ENCODE data around the gene LRFN2. TPM values are rescaled to one million over a fixed set of nuclear protein-coding genes. Genes with fewer than 3 reads are reported as not detected.

The LRFN2 gene
- total and polyA plus RNA-seq, 5 donors from 2014 or later: not detected

- ATAC-seq (ENCODE audit: low read depth in 2 of 2): no peak
- no peak overlapping the region for H3K4me3 ChIP-seq (ENCODE audit: low read depth, low read length)
- peaks cover 0 to 1% (median 0%) of the 10 kb centered on the region in 7 donors for H3K9me3 Mint-ChIP-seq
- DNase-seq: no peak
- H3K36me3 Mint-ChIP-seq: no peaks in the 10 kb centered on the region
- no peak overlapping the region for H3K4me3 Mint-ChIP-seq
- no peaks in the 10 kb centered on the region for H3K4me1 Mint-ChIP-seq
- no peaks in the 10 kb centered on the region for H3K36me3 ChIP-seq (ENCODE audit: control insufficient read depth, insufficient read depth, low read length)
- H3K27ac Mint-ChIP-seq: no peak overlapping the region
- no peak overlapping the region for H3K27ac ChIP-seq (ENCODE audit: insufficient read depth, low read length, poor library complexity, severe bottlenecking)
- no peaks in the 10 kb centered on the region for H3K4me1 ChIP-seq (ENCODE audit: control insufficient read depth, insufficient read depth, low read length, poor library complexity, severe bottlenecking)
- H3K27me3 Mint-ChIP-seq: peaks cover 4% of the 10 kb centered on the region
- H3K9me3 ChIP-seq (ENCODE audit: control insufficient read depth in 2 of 2, low read length in 2 of 2): no peaks in the 10 kb centered on the region
- H3K27me3 ChIP-seq (ENCODE audit: control insufficient read depth, insufficient read depth, low read length): no peaks in the 10 kb centered on the region
Measured at GRCh38 chr6:40521496-40521895, 65.7 kb downstream of the LRFN2 start.

- H3K36me3 ChIP-seq (ENCODE audit: control insufficient read depth, insufficient read depth, low read length): no peaks in the 10 kb centered on the region
- H3K4me1 ChIP-seq (ENCODE audit: control insufficient read depth, insufficient read depth, low read length, poor library complexity, severe bottlenecking): no peaks in the 10 kb centered on the region
- H3K4me3 Mint-ChIP-seq: no peak overlapping the region
- peaks cover 0 to 1% (median 0%) of the 10 kb centered on the region in 7 donors for H3K9me3 Mint-ChIP-seq
- H3K27me3 Mint-ChIP-seq: peaks cover 4% of the 10 kb centered on the region
- no peaks in the 10 kb centered on the region for H3K9me3 ChIP-seq (ENCODE audit: control insufficient read depth in 2 of 2, low read length in 2 of 2)
- DNase-seq (no peak), ATAC-seq (ENCODE audit: low read depth in 2 of 2) (no peak)
- no peaks in the 10 kb centered on the region for H3K4me1 Mint-ChIP-seq
- H3K36me3 Mint-ChIP-seq: no peaks in the 10 kb centered on the region
- no peak overlapping the region for H3K27ac ChIP-seq (ENCODE audit: insufficient read depth, low read length, poor library complexity, severe bottlenecking)
- no peak overlapping the region for H3K27ac Mint-ChIP-seq
- H3K27me3 ChIP-seq (ENCODE audit: control insufficient read depth, insufficient read depth, low read length): no peaks in the 10 kb centered on the region
- no peak overlapping the region for H3K4me3 ChIP-seq (ENCODE audit: low read depth, low read length)
Measured at GRCh38 chr6:40520678-40521077, 66.5 kb downstream of the LRFN2 start.

- Mint-ChIP-seq H3K36me3 (no peaks in the 10 kb centered on the region), H3K4me3 (no peak overlapping the region), H3K27me3 (peaks cover 4% of the 10 kb centered on the region), H3K9me3 (peaks cover 0 to 1% (median 0%) of the 10 kb centered on the region in 7 donors), H3K4me1 (no peaks in the 10 kb centered on the region), H3K27ac (no peak overlapping the region)
- Histone ChIP-seq H3K27me3 (ENCODE audit: control insufficient read depth, insufficient read depth, low read length) (no peaks in the 10 kb centered on the region), H3K4me3 (ENCODE audit: low read depth, low read length) (no peak overlapping the region), H3K27ac (ENCODE audit: insufficient read depth, low read length, poor library complexity, severe bottlenecking) (no peak overlapping the region), H3K4me1 (ENCODE audit: control insufficient read depth, insufficient read depth, low read length, poor library complexity, severe bottlenecking) (no peaks in the 10 kb centered on the region), H3K36me3 (ENCODE audit: control insufficient read depth, insufficient read depth, low read length) (no peaks in the 10 kb centered on the region), H3K9me3 (ENCODE audit: control insufficient read depth in 2 of 2, low read length in 2 of 2) (no peaks in the 10 kb centered on the region)
- peak in 1 of 3 donors; percentile 6 for DNase-seq
- no peak for ATAC-seq (ENCODE audit: low read depth in 2 of 2)
Measured at GRCh38 chr6:40520084-40520483, 67.1 kb downstream of the LRFN2 start.

GRCh38 chr6:40517654-40518053 is 69.5 kb downstream of the LRFN2 start:
- Mint-ChIP-seq H3K9me3 (peaks cover 0 to 1% (median 0%) of the 10 kb centered on the region in 7 donors), H3K4me3 (no peak overlapping the region), H3K36me3 (no peaks in the 10 kb centered on the region), H3K27ac (no peak overlapping the region), H3K4me1 (no peaks in the 10 kb centered on the region), H3K27me3 (peaks cover 4% of the 10 kb centered on the region)
- DNase-seq: no peak
- Histone ChIP-seq H3K36me3 (ENCODE audit: control insufficient read depth, insufficient read depth, low read length) (no peaks in the 10 kb centered on the region), H3K27ac (ENCODE audit: insufficient read depth, low read length, poor library complexity, severe bottlenecking) (no peak overlapping the region), H3K4me3 (ENCODE audit: low read depth, low read length) (no peak overlapping the region), H3K9me3 (ENCODE audit: control insufficient read depth in 2 of 2, low read length in 2 of 2) (no peaks in the 10 kb centered on the region), H3K27me3 (ENCODE audit: control insufficient read depth, insufficient read depth, low read length) (no peaks in the 10 kb centered on the region), H3K4me1 (ENCODE audit: control insufficient read depth, insufficient read depth, low read length, poor library complexity, severe bottlenecking) (no peaks in the 10 kb centered on the region)
- ATAC-seq (ENCODE audit: low read depth in 2 of 2): no peak

- H3K27me3 ChIP-seq (ENCODE audit: control insufficient read depth, insufficient read depth, low read length): no peaks in the 10 kb centered on the region
- Mint-ChIP-seq H3K27ac (no peak overlapping the region), H3K36me3 (no peaks in the 10 kb centered on the region), H3K4me1 (no peaks in the 10 kb centered on the region), H3K4me3 (no peak overlapping the region), H3K9me3 (peaks cover 0 to under 1% (median 0%) of the 10 kb centered on the region in 7 donors), H3K27me3 (peaks cover 4% of the 10 kb centered on the region)
- no peaks in the 10 kb centered on the region for H3K36me3 ChIP-seq (ENCODE audit: control insufficient read depth, insufficient read depth, low read length)
- no peak for ATAC-seq (ENCODE audit: low read depth in 2 of 2)
- no peaks in the 10 kb centered on the region for H3K9me3 ChIP-seq (ENCODE audit: control insufficient read depth in 2 of 2, low read length in 2 of 2)
- H3K27ac ChIP-seq (ENCODE audit: insufficient read depth, low read length, poor library complexity, severe bottlenecking): no peak overlapping the region
- H3K4me3 ChIP-seq (ENCODE audit: low read depth, low read length): no peak overlapping the region
- no peak for DNase-seq
- H3K4me1 ChIP-seq (ENCODE audit: control insufficient read depth, insufficient read depth, low read length, poor library complexity, severe bottlenecking): no peaks in the 10 kb centered on the region
Measured at GRCh38 chr6:40516429-40516828, 70.7 kb downstream of the LRFN2 start.

GRCh38 chr6:40512340-40512739 is 74.8 kb downstream of the LRFN2 start:
- DNase-seq: no peak
- Mint-ChIP-seq H3K4me3 (no peak overlapping the region), H3K27ac (no peak overlapping the region)

GRCh38 chr6:40511884-40512283 is 75.3 kb downstream of the LRFN2 start:
- no peaks in the 10 kb centered on the region for H3K4me1 ChIP-seq (ENCODE audit: control insufficient read depth, insufficient read depth, low read length, poor library complexity, severe bottlenecking)
- H3K27ac ChIP-seq (ENCODE audit: insufficient read depth, low read length, poor library complexity, severe bottlenecking): no peak overlapping the region
- H3K27ac Mint-ChIP-seq: peak overlapping the region in 1 of 3 donors; percentile 16
- no peaks in the 10 kb centered on the region for H3K4me1 Mint-ChIP-seq
- no peaks in the 10 kb centered on the region for H3K36me3 ChIP-seq (ENCODE audit: control insufficient read depth, insufficient read depth, low read length)
- peaks cover 8% of the 10 kb centered on the region for H3K27me3 Mint-ChIP-seq
- no peak overlapping the region for H3K4me3 ChIP-seq (ENCODE audit: low read depth, low read length)
- no peaks in the 10 kb centered on the region for H3K9me3 ChIP-seq (ENCODE audit: control insufficient read depth in 2 of 2, low read length in 2 of 2)
- no peaks in the 10 kb centered on the region for H3K36me3 Mint-ChIP-seq
- ATAC-seq (ENCODE audit: low read depth in 2 of 2) (no peak), DNase-seq (no peak)
- H3K27me3 ChIP-seq (ENCODE audit: control insufficient read depth, insufficient read depth, low read length): no peaks in the 10 kb centered on the region
- no peak overlapping the region for H3K4me3 Mint-ChIP-seq
- H3K9me3 Mint-ChIP-seq: no peaks in the 10 kb centered on the region

More at GRCh38 chr6:40512340-40512739, 74.8 kb downstream of the LRFN2 start:
- Histone ChIP-seq H3K27ac (ENCODE audit: insufficient read depth, low read length, poor library complexity, severe bottlenecking) (no peak overlapping the region), H3K9me3 (ENCODE audit: control insufficient read depth in 2 of 2, low read length in 2 of 2) (no peaks in the 10 kb centered on the region), H3K4me1 (ENCODE audit: control insufficient read depth, insufficient read depth, low read length, poor library complexity, severe bottlenecking) (no peaks in the 10 kb centered on the region), H3K27me3 (ENCODE audit: control insufficient read depth, insufficient read depth, low read length) (no peaks in the 10 kb centered on the region), H3K4me3 (ENCODE audit: low read depth, low read length) (no peak overlapping the region), H3K36me3 (ENCODE audit: control insufficient read depth, insufficient read depth, low read length) (no peaks in the 10 kb centered on the region)
- no peak for ATAC-seq (ENCODE audit: low read depth in 2 of 2)
- Mint-ChIP-seq H3K36me3 (no peaks in the 10 kb centered on the region), H3K4me1 (no peaks in the 10 kb centered on the region), H3K9me3 (no peaks in the 10 kb centered on the region), H3K27me3 (peaks cover 8% of the 10 kb centered on the region)

GRCh38 chr6:40510442-40510841 is 76.7 kb downstream of the LRFN2 start:
- no peak overlapping the region for H3K4me3 ChIP-seq (ENCODE audit: low read depth, low read length)
- no peaks in the 10 kb centered on the region for H3K36me3 Mint-ChIP-seq
- H3K27ac Mint-ChIP-seq: no peak overlapping the region
- no peak overlapping the region for H3K4me3 Mint-ChIP-seq
- H3K9me3 ChIP-seq (ENCODE audit: control insufficient read depth in 2 of 2, low read length in 2 of 2): no peaks in the 10 kb centered on the region
- DNase-seq (no peak), ATAC-seq (ENCODE audit: low read depth in 2 of 2) (no peak)
- H3K9me3 Mint-ChIP-seq: no peaks in the 10 kb centered on the region
- no peaks in the 10 kb centered on the region for H3K4me1 ChIP-seq (ENCODE audit: control insufficient read depth, insufficient read depth, low read length, poor library complexity, severe bottlenecking)
- no peaks in the 10 kb centered on the region for H3K27me3 ChIP-seq (ENCODE audit: control insufficient read depth, insufficient read depth, low read length)
- peaks cover 8% of the 10 kb centered on the region for H3K27me3 Mint-ChIP-seq
- H3K36me3 ChIP-seq (ENCODE audit: control insufficient read depth, insufficient read depth, low read length): no peaks in the 10 kb centered on the region
- H3K4me1 Mint-ChIP-seq: no peaks in the 10 kb centered on the region
- H3K27ac ChIP-seq (ENCODE audit: insufficient read depth, low read length, poor library complexity, severe bottlenecking): no peak overlapping the region
